Measurements from ENCODE around the gene FUT9. TPM values are rescaled to one million over a fixed set of nuclear protein-coding genes. Genes with fewer than 3 reads are reported as not detected.

Gene FUT9
- total and polyA plus RNA-seq, 2 donors (not counting 1 experiment from before 2014, with no cell fraction given) = not detected

DNA sequence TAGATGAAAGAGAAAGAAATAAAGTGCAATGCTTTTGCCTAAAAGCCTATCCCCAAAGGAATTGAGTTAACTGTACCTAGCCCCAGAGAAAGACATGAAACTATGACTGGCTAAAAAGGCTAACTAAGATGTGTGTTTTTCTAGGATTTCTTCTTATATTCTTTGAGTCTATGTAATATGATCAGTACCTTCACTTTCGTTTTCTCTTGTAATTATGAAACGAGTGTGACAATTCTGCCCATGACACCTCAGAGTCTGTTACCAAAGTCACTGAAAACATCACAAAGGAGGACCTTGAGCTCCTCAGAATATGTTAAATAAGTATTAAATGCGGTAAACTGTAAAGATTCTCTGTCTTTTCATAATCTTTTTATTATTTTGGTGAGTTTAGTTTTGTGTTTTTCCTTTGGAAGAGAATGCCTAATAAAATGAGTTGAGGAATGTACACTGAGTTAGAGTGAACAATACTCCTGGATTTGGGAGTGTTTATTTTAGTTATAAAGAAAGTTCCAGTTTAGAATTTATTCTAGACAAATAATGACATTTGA is 141.3 kb downstream of the FUT9 start:
- no peak overlapping the region for H2AFZ ChIP-seq (ENCODE audit: low read length)
- no peak overlapping the region for H3K4me3 ChIP-seq (replicated peaks in 1 of 4; ENCODE audit: control extremely low read depth in 1 of 4, insufficient read depth in 1 of 4, low read depth in 3 of 4, low read length in 4 of 4)
- H3K27ac ChIP-seq (ENCODE audit: insufficient read depth, low read length) = no peak overlapping the region
- no peaks in the 10 kb centered on the region for H4K20me1 ChIP-seq (ENCODE audit: control insufficient read depth, extremely low read depth, insufficient read depth, low read length)
- no peaks in the 10 kb centered on the region for H3K9me3 ChIP-seq (ENCODE audit: control insufficient read depth, insufficient read depth, low read depth, low read length)
- no peak for DNase-seq (ENCODE audit: low read depth in 2 of 2)
- no peak overlapping the region for H3K4me2 ChIP-seq (ENCODE audit: extremely low read depth, insufficient read depth, low read length)
- H3K36me3 ChIP-seq (ENCODE audit: control insufficient read depth, insufficient read depth, low read length) = no peaks in the 10 kb centered on the region
- no peaks in the 10 kb centered on the region for H3K79me2 ChIP-seq (ENCODE audit: control insufficient read depth, insufficient read depth, low read length)
- no peaks in the 10 kb centered on the region for H3K4me1 ChIP-seq (ENCODE audit: control insufficient read depth, extremely low read depth, insufficient read depth, low read length)
- no peak for TF ChIP-seq EZH2 (IDR thresholded peaks at IDR 0.05; ENCODE audit: low read length, missing control alignments)
- TF ChIP-seq, protein P1, sequence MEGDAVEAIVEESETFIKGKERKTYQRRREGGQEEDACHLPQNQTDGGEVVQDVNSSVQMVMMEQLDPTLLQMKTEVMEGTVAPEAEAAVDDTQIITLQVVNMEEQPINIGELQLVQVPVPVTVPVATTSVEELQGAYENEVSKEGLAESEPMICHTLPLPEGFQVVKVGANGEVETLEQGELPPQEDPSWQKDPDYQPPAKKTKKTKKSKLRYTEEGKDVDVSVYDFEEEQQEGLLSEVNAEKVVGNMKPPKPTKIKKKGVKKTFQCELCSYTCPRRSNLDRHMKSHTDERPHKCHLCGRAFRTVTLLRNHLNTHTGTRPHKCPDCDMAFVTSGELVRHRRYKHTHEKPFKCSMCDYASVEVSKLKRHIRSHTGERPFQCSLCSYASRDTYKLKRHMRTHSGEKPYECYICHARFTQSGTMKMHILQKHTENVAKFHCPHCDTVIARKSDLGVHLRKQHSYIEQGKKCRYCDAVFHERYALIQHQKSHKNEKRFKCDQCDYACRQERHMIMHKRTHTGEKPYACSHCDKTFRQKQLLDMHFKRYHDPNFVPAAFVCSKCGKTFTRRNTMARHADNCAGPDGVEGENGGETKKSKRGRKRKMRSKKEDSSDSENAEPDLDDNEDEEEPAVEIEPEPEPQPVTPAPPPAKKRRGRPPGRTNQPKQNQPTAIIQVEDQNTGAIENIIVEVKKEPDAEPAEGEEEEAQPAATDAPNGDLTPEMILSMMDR (conservative IDR thresholded peaks at IDR 0.05 in 1 of 2, IDR thresholded peaks at IDR 0.05 in 1 of 2; ENCODE audit: low read depth in 1 of 2, low read length in 2 of 2) = no peak
- no peak overlapping the region for H3K9ac ChIP-seq (ENCODE audit: insufficient read depth, low read length)
- H3K27me3 ChIP-seq (ENCODE audit: control insufficient read depth, insufficient read depth, low read length) = no peaks in the 10 kb centered on the region

DNA sequence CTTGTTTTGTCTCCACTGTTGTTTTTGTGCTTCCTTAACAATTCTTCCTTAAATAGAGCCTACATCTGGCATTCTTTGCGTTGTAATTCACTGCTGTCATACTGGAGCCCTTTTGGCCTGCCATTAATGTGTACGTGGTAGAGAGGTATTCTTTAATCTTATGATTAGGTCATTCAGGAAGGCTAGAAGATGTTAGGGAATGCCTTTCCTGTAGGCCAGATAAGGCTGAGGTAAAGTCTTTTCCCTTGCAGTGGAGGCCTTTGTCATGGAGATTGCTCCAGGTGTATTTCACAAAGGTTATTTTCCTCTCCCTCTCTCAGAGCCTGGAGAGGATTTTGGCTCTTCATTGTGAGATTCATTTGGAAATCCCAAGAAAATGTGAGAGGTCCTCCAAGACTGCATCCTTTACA is 146.9 kb downstream of the FUT9 start:
- Histone ChIP-seq H3K36me3 (ENCODE audit: control insufficient read depth, insufficient read depth, low read length) (no peaks in the 10 kb centered on the region), H3K4me2 (ENCODE audit: extremely low read depth, insufficient read depth, low read length) (no peak overlapping the region), H3K27ac (ENCODE audit: insufficient read depth, low read length) (no peak overlapping the region), H3K9ac (ENCODE audit: insufficient read depth, low read length) (no peak overlapping the region), H4K20me1 (ENCODE audit: control insufficient read depth, extremely low read depth, insufficient read depth, low read length) (no peaks in the 10 kb centered on the region), H3K4me1 (ENCODE audit: control insufficient read depth, extremely low read depth, insufficient read depth, low read length) (no peaks in the 10 kb centered on the region), H3K9me3 (ENCODE audit: control insufficient read depth, insufficient read depth, low read depth, low read length) (no peaks in the 10 kb centered on the region), H3K79me2 (ENCODE audit: control insufficient read depth, insufficient read depth, low read length) (no peaks in the 10 kb centered on the region), H3K4me3 (replicated peaks in 1 of 4; ENCODE audit: control extremely low read depth in 1 of 4, insufficient read depth in 1 of 4, low read depth in 3 of 4, low read length in 4 of 4) (no peak overlapping the region), H3K27me3 (ENCODE audit: control insufficient read depth, insufficient read depth, low read length) (no peaks in the 10 kb centered on the region), H2AFZ (ENCODE audit: low read length) (no peak overlapping the region)
- peak in 1 of 2 donors; percentile 46 for DNase-seq (ENCODE audit: low read depth in 2 of 2)
- TF ChIP-seq, protein P1 (conservative IDR thresholded peaks at IDR 0.05 in 1 of 2, IDR thresholded peaks at IDR 0.05 in 1 of 2; ENCODE audit: low read depth in 1 of 2, low read length in 2 of 2) = no peak
- TF ChIP-seq EZH2 (IDR thresholded peaks at IDR 0.05; ENCODE audit: low read length, missing control alignments) = no peak

DNA sequence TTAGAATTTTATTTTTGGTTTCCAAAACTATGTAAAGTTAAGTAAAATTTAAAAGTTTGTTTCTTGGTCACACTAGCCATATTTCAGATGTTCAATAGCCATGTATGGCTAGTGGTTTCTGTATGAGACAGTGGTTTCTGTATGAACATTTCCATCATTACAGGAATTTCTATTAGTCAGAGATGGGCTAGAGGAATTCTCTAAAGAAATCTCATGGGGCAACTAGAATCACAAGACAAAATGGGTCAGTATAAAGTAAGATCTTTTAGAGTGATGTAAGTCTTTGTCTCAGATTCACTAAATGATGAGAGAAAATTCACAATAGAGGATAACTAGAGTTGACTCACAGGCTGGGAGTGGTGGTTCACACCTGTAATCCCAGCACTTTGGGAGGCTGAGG is 149.0 kb downstream of the FUT9 start:
- no peaks in the 10 kb centered on the region for H3K4me1 ChIP-seq (ENCODE audit: control insufficient read depth, extremely low read depth, insufficient read depth, low read length)
- no peak overlapping the region for H3K9ac ChIP-seq (ENCODE audit: insufficient read depth, low read length)
- no peaks in the 10 kb centered on the region for H3K9me3 ChIP-seq (ENCODE audit: control insufficient read depth, insufficient read depth, low read depth, low read length)
- H3K27ac ChIP-seq (ENCODE audit: insufficient read depth, low read length) = no peak overlapping the region
- no peak overlapping the region for H2AFZ ChIP-seq (ENCODE audit: low read length)
- DNase-seq (ENCODE audit: low read depth in 2 of 2) = peak in 1 of 2 donors; percentile 50
- H3K27me3 ChIP-seq (ENCODE audit: control insufficient read depth, insufficient read depth, low read length) = no peaks in the 10 kb centered on the region
- H4K20me1 ChIP-seq (ENCODE audit: control insufficient read depth, extremely low read depth, insufficient read depth, low read length) = no peaks in the 10 kb centered on the region
- H3K79me2 ChIP-seq (ENCODE audit: control insufficient read depth, insufficient read depth, low read length) = no peaks in the 10 kb centered on the region
- TF ChIP-seq, protein P1 (conservative IDR thresholded peaks at IDR 0.05 in 1 of 2, IDR thresholded peaks at IDR 0.05 in 1 of 2; ENCODE audit: low read depth in 1 of 2, low read length in 2 of 2) = no peak
- TF ChIP-seq EZH2 (IDR thresholded peaks at IDR 0.05; ENCODE audit: low read length, missing control alignments) = no peak
- H3K4me3 ChIP-seq (replicated peaks in 1 of 4; ENCODE audit: control extremely low read depth in 1 of 4, insufficient read depth in 1 of 4, low read depth in 3 of 4, low read length in 4 of 4) = no peak overlapping the region
- no peak overlapping the region for H3K4me2 ChIP-seq (ENCODE audit: extremely low read depth, insufficient read depth, low read length)
- H3K36me3 ChIP-seq (ENCODE audit: control insufficient read depth, insufficient read depth, low read length) = no peaks in the 10 kb centered on the region
